OCI-LY7 (cell line): ENCODE measurements around the gene PPM1H. TPM values are rescaled to one million over a fixed set of nuclear protein-coding genes. Genes with fewer than 3 reads are reported as not detected.

ENCODE experiments used
- BruUV-seq: library from RNA; stranded (reverse); fragments of 400-500 nt; replicated peaks from 2 replicates; lab custom pipeline; 2021; lab: Mats Ljungman, UMichigan
- CTCF ChIA-PET: fragments of 300-600 bp; sonication (Branson Sonifier 250); formaldehyde crosslinking; loops from one replicate; lab custom pipeline; 2022; ENCODE audit warnings: antibody characterized with exemption; ENCODE audit not compliant: unreplicated experiment; lab: Charles Lee
- POLR2A ChIA-PET: fragments of 300-600 bp; sonication (Branson Sonifier 250); formaldehyde crosslinking; loops from one replicate; lab custom pipeline; 2022; ENCODE audit warnings: antibody characterized with exemption; lab: Charles Lee
- DNase-seq: peaks from one replicate; pipeline ENCODE4 v3.0.0-alpha.2; 2015; ENCODE audit warnings: low spot score
- H2AFZ ChIP-seq: fragments of 200-600 bp; sonication (generic), shearing (Covaris generic); 2 replicates; pipeline ENCODE4 v1.6.1; 2014; ENCODE audit warnings: mild to moderate bottlenecking, antibody characterized with exemption, low read length, moderate library complexity
- H3K27ac ChIP-seq: fragments of 200-600 bp; sonication (generic); 2 replicates; pipeline ENCODE4 v1.5.1; 2014; ENCODE audit warnings: mixed run types, low read depth, mild to moderate bottlenecking, moderate library complexity, low read length, inconsistent platforms; ENCODE audit not compliant: poor library complexity, severe bottlenecking
- H3K36me3 ChIP-seq: fragments of 200-600 bp; sonication (generic); 2 replicates; pipeline ENCODE4 v1.6.1; 2014; ENCODE audit warnings: mild to moderate bottlenecking, antibody characterized with exemption, low read length, moderate library complexity, mixed read lengths; ENCODE audit not compliant: insufficient read depth
- H3K4me1 ChIP-seq: fragments of 200-600 bp; sonication (generic); 2 replicates; pipeline ENCODE4 v1.5.1; 2014; ENCODE audit warnings: mild to moderate bottlenecking, low read length; ENCODE audit not compliant: insufficient read depth, poor library complexity, severe bottlenecking
- H3K4me2 ChIP-seq: fragments of 200-600 bp; sonication (generic); 2 replicates; pipeline ENCODE4 v1.6.1; 2014; ENCODE audit warnings: mild to moderate bottlenecking, low read length
- H3K4me3 ChIP-seq: fragments of 200-600 bp; sonication (generic); 2 replicates; pipeline ENCODE4 v1.5.1; 2014; ENCODE audit warnings: mild to moderate bottlenecking, low read depth, low read length; ENCODE audit not compliant: poor library complexity, severe bottlenecking
- H3K79me2 ChIP-seq: fragments of 200-600 bp; sonication (generic); 2 replicates; pipeline ENCODE4 v1.6.1; 2016; ENCODE audit warnings: low read depth, mild to moderate bottlenecking, low read length, moderate library complexity, mixed read lengths; ENCODE audit not compliant: insufficient read depth
- H3K9me2 ChIP-seq: fragments of 200-600 bp; sonication (generic); 2 replicates; pipeline ENCODE4 v1.6.1; 2016; ENCODE audit warnings: mild to moderate bottlenecking, low read length, mixed read lengths; ENCODE audit not compliant: insufficient read depth
- H3K9me3 ChIP-seq: fragments of 200-600 bp; sonication (generic); 2 replicates; pipeline ENCODE4 v1.6.1; 2014; ENCODE audit warnings: mild to moderate bottlenecking, mixed run types, low read length, mixed read lengths
- H4K20me1 ChIP-seq: fragments of 200-600 bp; sonication (generic); 2 replicates; pipeline ENCODE4 v1.6.1; 2014; ENCODE audit warnings: mild to moderate bottlenecking, antibody characterized with exemption, low read length, moderate library complexity, mixed read lengths; ENCODE audit not compliant: insufficient read depth
- EZH2phosphoT487 ChIP-seq: fragments of 200-600 bp; sonication (generic); IDR thresholded peaks from 2 replicates; pipeline ENCODE4 v1.6.1; 2018; ENCODE audit warnings: low read depth, borderline replicate concordance, mild to moderate bottlenecking, mixed run types, antibody characterized with exemption, low read length, moderate library complexity, mixed read lengths
- intact Hi-C: fragments of 100-400 bp; cut with micrococcal nuclease; formaldehyde crosslinking; loops from one replicate; pipeline ENCODE4 v1.10.0; 2022; ENCODE audit not compliant: unreplicated experiment
- total RNA-seq, 2 experiments: library from RNA; depleted of rRNA in 1 of 2; stranded (reverse); fragments of >200 nt in 1 of 2; shearing (Covaris generic) in 1 of 2; gene quantifications; 2 replicates each; pipeline ENCODE4 v1.2.3, GENCODE V29; 2014 to 2022
- TF ChIP-seq, protein P1 (sequence below): fragments of 200-600 bp; sonication (generic); conservative IDR thresholded peaks from 2 replicates; pipeline ENCODE4 v1.5.1; 2014; ENCODE audit warnings: mild to moderate bottlenecking, antibody characterized with exemption, low read length, moderate library complexity, mixed read lengths

Gene PPM1H
- total RNA-seq, 2 experiments from 2014 or later: 2.0 to 3.4 TPM

DNA sequence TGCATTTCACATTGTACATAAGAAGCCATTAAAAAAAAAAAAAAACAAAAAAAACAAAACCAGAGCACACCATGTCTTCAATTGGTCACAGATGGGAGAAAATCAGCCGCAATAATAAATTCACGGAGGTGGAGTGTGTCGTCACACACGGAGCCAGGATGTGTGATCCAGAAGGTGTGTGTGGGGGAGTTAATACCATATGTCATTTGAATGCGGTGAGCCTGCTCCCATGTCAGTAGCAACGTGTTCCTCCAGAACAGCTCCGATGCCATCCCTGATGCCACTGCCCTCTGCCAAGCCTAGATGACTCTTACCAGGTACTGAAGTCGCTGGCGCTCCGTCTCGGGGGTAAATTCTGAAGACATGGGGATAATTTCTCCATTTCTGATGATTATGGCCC, 197.8 kb downstream of the PPM1H start:
- intact Hi-C loops: no loop called here
- Histone ChIP-seq H3K79me2 (no peaks in the 10 kb centered on the region), H3K36me3 (no peaks in the 10 kb centered on the region), H2AFZ (no peak overlapping the region), H3K27ac (no peak overlapping the region), H4K20me1 (no peaks in the 10 kb centered on the region), H3K4me1 (no peaks in the 10 kb centered on the region), H3K9me3 (no peaks in the 10 kb centered on the region), H3K4me3 (no peak overlapping the region), H3K9me2 (no peaks in the 10 kb centered on the region), H3K4me2 (no peak overlapping the region)
- BruUV-seq: no TSS peak
- no peak for TF ChIP-seq EZH2phosphoT487
- TF ChIP-seq, protein P1, sequence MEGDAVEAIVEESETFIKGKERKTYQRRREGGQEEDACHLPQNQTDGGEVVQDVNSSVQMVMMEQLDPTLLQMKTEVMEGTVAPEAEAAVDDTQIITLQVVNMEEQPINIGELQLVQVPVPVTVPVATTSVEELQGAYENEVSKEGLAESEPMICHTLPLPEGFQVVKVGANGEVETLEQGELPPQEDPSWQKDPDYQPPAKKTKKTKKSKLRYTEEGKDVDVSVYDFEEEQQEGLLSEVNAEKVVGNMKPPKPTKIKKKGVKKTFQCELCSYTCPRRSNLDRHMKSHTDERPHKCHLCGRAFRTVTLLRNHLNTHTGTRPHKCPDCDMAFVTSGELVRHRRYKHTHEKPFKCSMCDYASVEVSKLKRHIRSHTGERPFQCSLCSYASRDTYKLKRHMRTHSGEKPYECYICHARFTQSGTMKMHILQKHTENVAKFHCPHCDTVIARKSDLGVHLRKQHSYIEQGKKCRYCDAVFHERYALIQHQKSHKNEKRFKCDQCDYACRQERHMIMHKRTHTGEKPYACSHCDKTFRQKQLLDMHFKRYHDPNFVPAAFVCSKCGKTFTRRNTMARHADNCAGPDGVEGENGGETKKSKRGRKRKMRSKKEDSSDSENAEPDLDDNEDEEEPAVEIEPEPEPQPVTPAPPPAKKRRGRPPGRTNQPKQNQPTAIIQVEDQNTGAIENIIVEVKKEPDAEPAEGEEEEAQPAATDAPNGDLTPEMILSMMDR: no peak
- ChIA-PET POLR2A (no interaction called here), CTCF (no interaction called here)
- DNase-seq: no peak

DNA sequence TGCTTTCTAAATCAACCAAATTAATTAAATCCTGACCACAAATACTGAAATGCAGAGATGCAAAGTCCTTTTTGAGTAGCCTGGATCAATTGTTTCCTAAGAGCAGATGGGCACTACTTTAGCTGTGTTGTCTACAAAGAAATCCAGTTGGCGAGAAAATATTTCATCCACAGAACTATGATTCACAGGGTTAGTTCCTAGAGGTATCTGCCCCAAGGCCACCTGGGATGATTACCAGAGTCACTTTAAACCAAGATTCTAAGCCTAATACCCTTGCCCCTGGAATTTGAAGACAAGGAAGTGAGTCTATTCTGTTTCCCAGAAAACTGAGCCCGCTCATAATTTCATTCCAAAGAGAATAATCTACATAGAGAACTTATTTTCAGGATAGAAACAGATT, 198.4 kb downstream of the PPM1H start:
- no peak overlapping the region for H3K4me2 ChIP-seq
- no peaks in the 10 kb centered on the region for H3K79me2 ChIP-seq
- H3K4me3 ChIP-seq: no peak overlapping the region
- POLR2A ChIA-PET: no interaction called here
- CTCF ChIA-PET: no interaction called here
- no peak for TF ChIP-seq EZH2phosphoT487
- TF ChIP-seq, protein P1: no peak
- H3K9me3 ChIP-seq: no peaks in the 10 kb centered on the region
- no peaks in the 10 kb centered on the region for H3K4me1 ChIP-seq
- no peaks in the 10 kb centered on the region for H3K9me2 ChIP-seq
- intact Hi-C loops: no loop called here
- H3K27ac ChIP-seq: no peak overlapping the region
- no peaks in the 10 kb centered on the region for H3K36me3 ChIP-seq
- H2AFZ ChIP-seq: no peak overlapping the region
- no peak for DNase-seq
- no TSS peak for BruUV-seq
- H4K20me1 ChIP-seq: no peaks in the 10 kb centered on the region

DNA sequence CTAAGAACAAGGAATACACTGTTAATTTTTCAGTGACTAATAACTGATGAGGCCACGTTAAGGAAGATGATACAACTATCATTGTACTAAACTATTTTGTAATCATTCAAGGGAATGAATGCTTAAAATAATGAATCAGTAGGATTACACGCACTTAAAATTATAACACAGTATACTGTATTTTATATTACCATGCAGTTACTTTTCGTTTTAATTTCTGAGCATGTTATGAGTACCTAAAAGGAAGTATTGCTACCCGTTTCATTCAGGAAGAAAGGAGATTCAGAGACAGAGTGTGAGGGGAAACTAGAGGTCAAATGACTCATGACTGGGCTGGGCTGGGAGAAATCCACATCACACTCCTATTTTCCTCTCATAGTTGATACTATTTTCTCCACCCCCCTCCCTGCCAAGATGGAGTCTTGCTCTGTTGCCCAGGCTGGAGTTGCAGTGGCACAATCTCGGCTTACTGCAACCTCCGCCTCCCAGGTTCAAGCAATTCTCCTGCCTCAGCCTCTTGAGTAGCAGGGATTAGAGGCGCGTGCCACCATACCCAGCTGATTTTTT, 202.0 kb downstream of the PPM1H start:
- POLR2A ChIA-PET: no interaction called here
- CTCF ChIA-PET: no interaction called here

More for the DNA sequence above, 202.0 kb downstream of the PPM1H start:
- no peak for DNase-seq
- H3K9me2 ChIP-seq: no peaks in the 10 kb centered on the region
- H3K36me3 ChIP-seq: no peaks in the 10 kb centered on the region
- no peak overlapping the region for H3K27ac ChIP-seq
- H2AFZ ChIP-seq: no peak overlapping the region
- H3K4me1 ChIP-seq: no peaks in the 10 kb centered on the region
- no peaks in the 10 kb centered on the region for H4K20me1 ChIP-seq
- intact Hi-C loops: no loop called here
- no TSS peak for BruUV-seq
- H3K4me2 ChIP-seq: no peak overlapping the region
- no peaks in the 10 kb centered on the region for H3K9me3 ChIP-seq
- no peak overlapping the region for H3K4me3 ChIP-seq
- TF ChIP-seq, protein P1: no peak
- TF ChIP-seq EZH2phosphoT487: no peak
- no peaks in the 10 kb centered on the region for H3K79me2 ChIP-seq
